Right lung (tissue), 5 donors: ENCODE data around the gene PALD1. TPM values are rescaled to one million over a fixed set of nuclear protein-coding genes. Genes with fewer than 3 reads are reported as not detected.
"Not testable (repeated sequence)": the region's sequence is repeated elsewhere in the genome, so short reads cannot be mapped to it uniquely, and the experiment has no call there.

Experiments used
- DNase-seq, 2 donors: peaks; one replicate each; pipeline ENCODE4 v3.0.0-alpha.2; 2013
- polyA plus RNA-seq, 5 donors: library from polyadenylated mRNA; unstranded; fragments of 120-200 nt; gene quantifications; one replicate each; pipeline versions ENCODE4 v1.2.1 to v1.2.3, GENCODE V29; 2013; ENCODE audit warnings: inconsistent platforms in 1 of 5, low replicate concordance in 1 of 5; ENCODE audit not compliant: insufficient read length in 5 of 5, insufficient read depth in 1 of 5

Gene PALD1
- polyA plus RNA-seq, 5 donors: 18.0 to 33.6 (median 24.7) TPM

GRCh38 chr10:70481105-70481504 lies 2.5 kb downstream of the PALD1 start:
- DNase-seq: no peak

GRCh38 chr10:70481831-70482530 lies 3.4 kb downstream of the PALD1 start:
- DNase-seq: no peak

- no peak for DNase-seq
Observed at GRCh38 chr10:70482982-70483760, 4.6 kb downstream of the PALD1 start.

GRCh38 chr10:70483872-70484271 lies 5.3 kb downstream of the PALD1 start:
- DNase-seq: not testable (repeated sequence)

- no peak for DNase-seq
Observed at GRCh38 chr10:70487824-70488223, 9.3 kb downstream of the PALD1 start.

- DNase-seq: no peak
Observed at GRCh38 chr10:70490142-70490541, 11.6 kb downstream of the PALD1 start.

GRCh38 chr10:70491614-70492013 lies 13.0 kb downstream of the PALD1 start:
- no peak for DNase-seq

GRCh38 chr10:70492786-70493659 lies 14.5 kb downstream of the PALD1 start:
- DNase-seq: no peak

- DNase-seq: no peak
Observed at GRCh38 chr10:70493660-70494234, 15.2 kb downstream of the PALD1 start.

GRCh38 chr10:70494536-70494935 lies 16.0 kb downstream of the PALD1 start:
- DNase-seq: no peak

GRCh38 chr10:70494966-70495365 lies 16.4 kb downstream of the PALD1 start:
- DNase-seq: no peak

- DNase-seq: no peak
Observed at GRCh38 chr10:70495691-70496261, 17.2 kb downstream of the PALD1 start.

- DNase-seq: no peak
Observed at GRCh38 chr10:70496341-70497119, 18.0 kb downstream of the PALD1 start.

- no peak for DNase-seq
Observed at GRCh38 chr10:70497120-70497545, 18.6 kb downstream of the PALD1 start.

- no peak for DNase-seq
Observed at GRCh38 chr10:70498970-70499835, 20.6 kb downstream of the PALD1 start.

- no peak for DNase-seq
Observed at GRCh38 chr10:70499836-70500167, 21.2 kb downstream of the PALD1 start.

- DNase-seq: no peak
Observed at GRCh38 chr10:70500368-70500767, 21.8 kb downstream of the PALD1 start.

- no peak for DNase-seq
Observed at GRCh38 chr10:70500812-70501301, 22.3 kb downstream of the PALD1 start.

GRCh38 chr10:70502406-70502805 lies 23.8 kb downstream of the PALD1 start:
- no peak for DNase-seq

GRCh38 chr10:70503776-70504175 lies 25.2 kb downstream of the PALD1 start:
- DNase-seq: no peak
